Keratinocyte (primary cell): Measurements from ENCODE around the gene TMED10.

Experiments used
- EZH2 ChIP-seq: IDR thresholded peaks from one replicate; pipeline ENCODE4 v1.6.1; 2012; ENCODE audit warnings: inconsistent platforms, mild to moderate bottlenecking, low read length, moderate library complexity
- TF ChIP-seq, protein P1 (sequence below), 3 experiments: IDR thresholded peaks in 1 of 3; conservative IDR thresholded peaks in 1 of 3; optimal IDR thresholded peaks in 1 of 3; 2 replicates in 2 of 3; 3 replicates in 1 of 3; pipeline versions ENCODE3 to v1.5.1; 2011; ENCODE audit warnings: low read length in 3 of 3, mild to moderate bottlenecking in 3 of 3, moderate library complexity in 2 of 3, control low read depth in 1 of 3, inconsistent platforms in 1 of 3; ENCODE audit not compliant: insufficient read depth in 2 of 3; ENCODE audit errors: extremely low read depth in 1 of 3

DNA sequence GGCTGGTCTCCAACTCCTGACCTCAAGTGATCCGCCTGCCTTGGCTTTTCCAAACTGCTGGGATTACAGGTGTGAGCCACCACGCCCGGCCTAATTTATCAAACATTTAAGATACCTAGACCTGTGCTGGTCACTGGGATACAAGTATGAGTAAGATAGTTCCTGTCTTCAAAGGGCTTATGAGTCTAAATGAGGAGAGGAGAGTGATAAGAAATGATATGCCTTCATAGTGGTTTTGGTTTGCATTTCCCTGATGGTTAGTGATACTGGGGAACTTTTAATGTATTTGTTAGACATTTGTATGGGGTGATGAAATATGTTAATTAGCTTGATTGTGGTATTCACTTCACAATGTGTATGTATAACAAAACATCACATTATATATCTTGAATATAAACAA lies 21.2 kb downstream of the TMED10 start:
- TF ChIP-seq, protein P1, sequence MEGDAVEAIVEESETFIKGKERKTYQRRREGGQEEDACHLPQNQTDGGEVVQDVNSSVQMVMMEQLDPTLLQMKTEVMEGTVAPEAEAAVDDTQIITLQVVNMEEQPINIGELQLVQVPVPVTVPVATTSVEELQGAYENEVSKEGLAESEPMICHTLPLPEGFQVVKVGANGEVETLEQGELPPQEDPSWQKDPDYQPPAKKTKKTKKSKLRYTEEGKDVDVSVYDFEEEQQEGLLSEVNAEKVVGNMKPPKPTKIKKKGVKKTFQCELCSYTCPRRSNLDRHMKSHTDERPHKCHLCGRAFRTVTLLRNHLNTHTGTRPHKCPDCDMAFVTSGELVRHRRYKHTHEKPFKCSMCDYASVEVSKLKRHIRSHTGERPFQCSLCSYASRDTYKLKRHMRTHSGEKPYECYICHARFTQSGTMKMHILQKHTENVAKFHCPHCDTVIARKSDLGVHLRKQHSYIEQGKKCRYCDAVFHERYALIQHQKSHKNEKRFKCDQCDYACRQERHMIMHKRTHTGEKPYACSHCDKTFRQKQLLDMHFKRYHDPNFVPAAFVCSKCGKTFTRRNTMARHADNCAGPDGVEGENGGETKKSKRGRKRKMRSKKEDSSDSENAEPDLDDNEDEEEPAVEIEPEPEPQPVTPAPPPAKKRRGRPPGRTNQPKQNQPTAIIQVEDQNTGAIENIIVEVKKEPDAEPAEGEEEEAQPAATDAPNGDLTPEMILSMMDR (optimal IDR thresholded peaks at IDR 0.05 in 1 of 3, IDR thresholded peaks at IDR 0.05 in 1 of 3, conservative IDR thresholded peaks at IDR 0.05 in 1 of 3; ENCODE audit: extremely low read depth in 1 of 3, insufficient read depth in 2 of 3, low read length in 3 of 3): no peak
- no peak for TF ChIP-seq EZH2
